ENCODE measurements around the gene FAM151B.
"Not testable (repeated sequence)": the region's sequence is repeated elsewhere in the genome, so short reads cannot be mapped to it uniquely, and the experiment has no call there.

Gene FAM151B, protein sequence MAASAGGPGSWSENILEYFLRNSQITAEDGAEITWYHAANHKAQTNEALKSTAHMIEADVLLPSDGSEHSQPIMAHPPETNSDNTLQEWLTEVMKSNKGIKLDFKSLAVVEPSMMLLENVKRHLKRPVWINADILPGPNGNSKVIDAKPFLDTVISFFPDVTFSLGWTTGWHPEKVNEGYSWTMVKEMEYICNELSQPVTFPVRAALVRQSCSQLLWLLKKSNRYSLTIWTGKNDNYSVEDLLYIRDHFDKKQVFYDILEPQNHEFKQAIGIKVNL

DNA sequence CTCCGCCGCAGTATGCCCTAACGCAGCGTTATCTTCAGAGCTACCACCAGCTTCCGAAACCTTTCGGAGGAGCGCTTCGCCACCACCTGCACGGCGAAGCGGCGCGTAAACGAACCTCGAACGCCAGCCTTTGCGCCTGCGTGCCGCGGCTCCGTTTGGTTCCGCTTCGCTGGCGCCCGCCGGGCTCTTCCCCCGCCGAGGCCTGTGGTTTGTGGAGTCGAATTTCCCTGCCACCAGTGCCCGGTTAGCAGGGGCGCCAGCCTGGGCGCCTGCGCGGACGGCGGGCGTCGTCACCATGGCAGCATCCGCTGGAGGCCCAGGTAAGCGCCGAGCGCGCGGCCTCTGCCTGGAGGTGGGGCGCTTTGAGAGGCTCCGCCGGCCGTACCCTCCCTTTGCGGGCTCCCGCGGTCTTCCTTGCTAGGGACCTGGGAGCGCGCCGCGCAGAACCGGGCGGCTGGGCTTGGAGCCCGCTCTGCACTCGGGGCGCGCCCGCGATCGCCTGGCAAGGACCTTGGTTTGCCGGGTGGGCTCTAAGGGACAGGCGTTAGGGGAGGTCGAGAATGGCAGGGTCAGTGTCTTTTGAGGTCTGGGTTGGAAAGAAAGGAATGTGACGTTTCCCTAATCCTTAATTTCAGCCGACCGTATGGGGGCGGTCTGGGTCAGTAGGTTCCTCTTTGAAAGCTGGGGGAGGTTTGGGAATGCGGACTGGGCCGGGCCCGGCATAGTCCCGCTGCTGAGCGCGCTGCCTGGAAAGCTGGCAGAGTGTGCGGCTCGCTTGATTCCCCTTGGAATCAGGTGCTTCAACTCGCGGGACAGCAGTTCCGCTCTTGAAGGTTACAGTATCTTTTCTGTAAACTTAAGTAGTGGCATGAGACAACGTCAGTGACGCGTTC lies at the start of gene FAM151B:
FAM151B (plus strand) TSS at position 272 of the 893 bp plus-strand sequence; CDS start at position 296, 24 bp downstream.
- DNase-seq: peak; percentile 34 to 92 (median 75)

DNA sequence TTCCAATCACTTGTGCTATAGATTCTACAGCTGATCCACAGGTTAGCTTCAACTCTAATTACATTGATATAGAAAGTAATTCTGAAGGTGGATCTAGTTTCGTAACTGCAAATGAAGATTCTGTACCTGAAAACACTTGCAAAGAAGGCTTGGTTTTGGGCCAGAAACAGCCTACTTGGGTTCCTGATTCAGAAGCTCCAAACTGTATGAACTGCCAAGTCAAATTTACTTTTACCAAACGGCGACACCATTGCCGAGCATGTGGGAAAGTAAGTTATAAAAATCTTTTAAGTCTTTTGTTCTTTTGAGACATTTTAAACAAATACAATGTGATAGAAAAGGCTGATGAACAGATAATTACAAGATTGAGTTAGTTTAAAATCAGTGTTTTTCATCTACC lies 49.2 kb upstream of the FAM151B start:
- no peak for DNase-seq

GRCh38 chr5:80439213-80439612 lies 48.7 kb upstream of the FAM151B start:
- DNase-seq: no peak

DNA sequence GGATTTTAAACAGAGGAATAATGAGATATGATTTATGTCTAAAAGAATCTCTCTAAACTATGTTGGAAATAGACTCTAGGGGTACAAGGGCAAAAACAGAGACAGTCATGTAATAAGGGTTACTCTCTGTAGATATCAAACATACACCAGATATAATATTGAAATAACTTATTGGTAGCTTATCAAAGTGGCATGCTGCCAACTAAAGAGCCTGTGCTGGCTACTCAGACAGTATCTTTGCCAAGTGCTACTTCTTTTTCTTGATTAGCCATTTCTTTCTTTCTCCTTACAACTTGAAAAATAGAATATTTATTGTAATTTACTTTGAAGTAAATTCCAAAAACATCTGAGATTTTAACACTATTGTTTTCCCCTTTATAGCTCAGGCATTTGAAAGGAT lies 45.2 kb upstream of the FAM151B start:
- DNase-seq: no peak

- no peak for DNase-seq
These were observed 34.5 kb upstream of the FAM151B start for GRCh38 chr5:80453366-80453765.

GRCh38 chr5:80463269-80463668 lies 24.6 kb upstream of the FAM151B start:
- DNase-seq: no peak

- no peak for DNase-seq
These were observed 21.0 kb upstream of the FAM151B start for GRCh38 chr5:80466669-80467485.

GRCh38 chr5:80468131-80468530 lies 19.8 kb upstream of the FAM151B start:
- DNase-seq: no peak

DNA sequence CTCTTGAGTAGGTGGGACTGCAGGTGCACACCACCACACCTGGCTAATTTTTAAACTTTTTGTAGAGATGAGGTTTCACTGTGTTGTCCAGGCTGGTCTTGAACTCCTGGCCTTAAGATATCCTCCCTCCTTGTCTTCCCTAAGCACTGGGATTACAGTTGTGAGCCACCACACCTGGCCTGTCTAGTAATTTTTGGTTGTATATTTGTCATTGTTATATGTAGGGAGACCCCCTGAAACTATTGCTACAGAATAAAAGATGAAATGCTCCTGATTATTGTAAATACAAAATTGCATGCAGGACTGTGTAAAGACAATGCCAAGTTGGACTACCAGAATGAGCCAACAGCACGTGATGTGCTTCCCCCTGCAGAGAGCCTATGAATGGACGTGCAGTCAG lies 17.3 kb upstream of the FAM151B start:
- not testable (repeated sequence) for DNase-seq

DNA sequence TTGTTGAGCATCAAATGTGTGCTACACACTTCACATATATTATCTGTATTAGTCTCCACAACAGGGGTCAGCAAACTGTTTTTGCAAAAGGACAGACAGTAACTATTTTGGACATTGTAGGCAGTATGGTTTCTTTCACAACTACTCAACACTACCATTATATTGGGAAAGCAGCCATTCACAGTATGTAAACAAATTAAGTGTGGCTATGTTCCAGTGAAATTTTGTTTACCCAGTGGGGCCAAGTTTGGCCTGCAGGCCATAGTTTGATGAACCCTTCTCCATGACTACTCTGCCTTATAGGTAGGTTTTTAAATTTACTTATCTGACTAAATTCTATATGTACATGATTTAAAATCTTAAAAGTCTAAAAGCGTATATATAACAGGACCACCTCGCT lies 13.0 kb upstream of the FAM151B start:
- no peak for DNase-seq

DNA sequence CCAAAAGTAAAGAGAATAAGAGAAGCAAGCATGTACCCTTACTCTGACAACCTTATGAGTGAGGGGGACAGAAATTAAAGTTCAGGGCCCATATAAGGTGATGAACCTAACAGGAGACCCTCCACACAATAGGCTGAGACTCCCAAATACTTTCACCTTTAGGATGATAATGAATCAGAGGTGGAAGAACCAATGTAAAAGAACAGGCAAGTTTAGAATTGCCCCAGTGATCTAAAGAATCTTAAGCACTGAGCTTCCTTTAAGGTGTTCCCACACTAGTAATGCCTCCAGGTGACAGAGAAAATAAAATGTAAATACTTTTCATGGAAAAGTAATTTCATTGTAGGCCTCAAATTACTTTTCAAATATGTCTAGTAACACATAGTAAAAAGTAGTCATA lies 8.2 kb upstream of the FAM151B start:
- DNase-seq: no peak

- DNase-seq: no peak
These were observed 7.5 kb upstream of the FAM151B start for GRCh38 chr5:80480354-80480753.

- DNase-seq: peak in 5 of 51 donors; percentile 1 to 12 (median 2)
These were observed 6.6 kb upstream of the FAM151B start for GRCh38 chr5:80481019-80481893.

DNA sequence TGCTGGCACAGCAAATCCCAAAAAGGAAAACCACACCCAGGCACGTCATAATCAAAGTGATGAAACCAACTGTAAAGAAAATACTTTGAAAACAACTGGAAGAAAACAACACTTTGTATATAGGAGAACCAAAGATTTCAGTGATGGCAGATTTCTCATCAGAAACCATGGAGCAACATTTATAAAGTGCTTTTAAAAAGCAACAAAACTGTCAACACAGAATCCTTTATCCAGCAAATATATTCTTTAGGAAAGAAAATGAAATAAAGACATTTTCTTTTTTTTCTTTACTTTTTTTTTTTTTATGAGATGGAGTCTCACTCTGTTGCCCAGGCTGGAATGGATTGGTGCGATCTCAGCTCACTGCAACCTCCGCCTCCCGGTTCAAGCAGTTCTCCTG lies 5.3 kb upstream of the FAM151B start:
- no peak for DNase-seq

DNA sequence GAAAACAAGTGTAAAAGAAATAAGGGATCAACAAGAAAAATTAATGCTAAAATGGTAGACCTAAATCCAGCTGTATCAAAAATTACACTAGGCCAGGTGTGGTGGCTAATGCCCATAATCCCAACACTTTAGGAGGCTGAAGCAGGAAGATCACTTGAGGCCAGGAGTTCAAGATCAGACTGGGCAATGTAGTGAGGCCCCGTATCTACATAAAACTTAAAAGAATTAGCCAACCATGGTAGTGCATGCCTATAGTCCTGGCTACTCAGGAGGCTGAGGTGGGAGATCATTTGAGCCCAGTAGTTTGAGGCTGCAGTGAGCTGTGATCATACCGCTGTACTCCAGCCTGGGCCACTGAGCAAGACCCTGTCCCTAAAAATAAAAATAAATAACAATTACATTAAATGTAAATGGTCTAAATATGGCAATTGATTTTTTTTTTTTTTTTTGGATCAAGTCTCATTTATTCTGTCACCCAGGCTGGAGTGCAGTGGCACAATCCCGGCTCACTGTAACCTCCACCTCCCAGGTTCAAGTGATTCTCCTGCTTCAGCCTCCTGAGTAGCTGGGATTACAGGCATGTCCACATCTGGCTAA lies 4.2 kb upstream of the FAM151B start:
- no peak for DNase-seq

DNA sequence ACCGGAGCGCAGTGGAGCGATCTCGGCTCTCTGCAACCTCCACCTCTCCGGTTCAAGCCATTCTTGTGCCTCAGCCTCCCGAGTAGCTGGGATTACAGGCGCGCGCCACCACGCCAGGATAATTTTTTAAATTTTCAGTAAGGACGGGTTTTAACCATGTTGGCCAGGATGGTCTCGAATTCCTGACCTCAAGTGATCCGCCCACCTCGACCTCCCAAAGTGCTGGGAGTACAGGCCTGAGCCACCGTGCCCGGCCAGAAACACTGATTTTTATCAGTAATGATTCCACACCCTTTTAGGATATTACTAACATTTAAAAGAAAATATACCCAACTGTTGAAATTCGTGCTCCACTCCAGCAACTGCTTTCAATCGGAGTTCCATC lies 464 bp upstream of the FAM151B start:
- peak in 2 of 51 donors; percentile 17 to 39 for DNase-seq

DNA sequence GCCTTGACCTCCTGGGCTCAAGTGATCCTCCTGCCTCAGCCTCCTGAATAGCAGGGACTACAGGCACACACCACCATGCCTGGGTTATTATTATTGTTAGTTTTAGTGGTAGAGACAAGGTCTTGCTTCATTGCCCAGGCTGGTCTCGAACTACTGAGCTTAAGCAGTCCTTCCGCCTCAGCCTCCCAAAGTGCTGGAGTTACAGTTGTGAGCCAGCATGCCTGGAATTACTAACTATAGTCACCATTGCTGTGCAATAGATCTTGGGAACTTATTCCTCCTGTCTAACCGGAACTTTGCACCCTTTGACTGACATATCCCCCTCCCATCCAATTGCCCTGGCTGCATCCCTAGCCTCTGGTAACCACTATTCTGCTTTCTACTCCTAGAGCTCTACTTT lies 3.4 kb downstream of the FAM151B start:
- DNase-seq: no peak

- no peak for DNase-seq
These were observed 4.8 kb downstream of the FAM151B start for GRCh38 chr5:80492741-80493140.

DNA sequence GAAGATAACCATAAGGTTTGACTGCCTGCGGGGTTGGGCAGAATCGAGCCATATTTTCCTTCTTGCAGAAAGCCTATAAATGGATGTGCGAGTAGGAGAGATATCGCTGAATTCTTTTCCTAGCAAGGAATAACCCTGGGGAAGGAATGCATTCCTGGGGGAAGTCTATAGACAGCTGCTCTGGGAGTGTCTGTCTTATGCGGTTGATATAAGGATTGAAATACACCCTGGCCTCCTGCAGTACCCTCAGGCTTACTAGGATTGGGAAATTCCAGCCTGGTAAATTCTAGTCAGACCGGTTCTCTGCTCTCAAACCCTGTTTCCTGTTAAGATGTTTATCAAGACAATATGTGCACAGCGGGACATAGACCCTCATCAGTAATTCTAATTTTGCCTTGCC lies 5.5 kb downstream of the FAM151B start:
- not testable (repeated sequence) for DNase-seq

- no peak for DNase-seq
These were observed 8.0 kb downstream of the FAM151B start for GRCh38 chr5:80495891-80496290.

DNA sequence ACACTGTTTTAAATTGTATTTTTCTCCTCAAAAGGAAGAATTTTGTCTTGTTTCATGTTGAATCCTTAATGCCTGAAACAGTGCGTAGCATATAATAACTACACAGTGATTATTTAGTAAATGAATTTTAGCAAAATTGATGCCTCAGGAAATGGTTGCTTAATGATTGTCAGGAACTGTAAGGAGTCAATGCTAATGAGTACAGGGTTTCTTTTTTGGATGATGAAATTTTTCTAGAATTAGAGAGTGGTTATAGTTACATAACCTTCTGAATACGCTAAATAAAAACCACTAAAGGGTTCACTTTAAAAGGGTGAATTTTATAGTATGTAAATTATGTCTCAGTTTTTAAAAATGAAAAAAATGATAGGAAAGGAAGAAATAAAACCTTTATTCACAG lies 14.9 kb downstream of the FAM151B start:
- no peak for DNase-seq

Data from hypothalamus (tissue), 51 donors.